ENCODE data around the gene DMXL2. TPM values are rescaled to one million over a fixed set of nuclear protein-coding genes. Genes with fewer than 3 reads are reported as not detected.

The DMXL2 gene
- total RNA-seq, 1 donor from 2014 or later: 148 TPM

DNA sequence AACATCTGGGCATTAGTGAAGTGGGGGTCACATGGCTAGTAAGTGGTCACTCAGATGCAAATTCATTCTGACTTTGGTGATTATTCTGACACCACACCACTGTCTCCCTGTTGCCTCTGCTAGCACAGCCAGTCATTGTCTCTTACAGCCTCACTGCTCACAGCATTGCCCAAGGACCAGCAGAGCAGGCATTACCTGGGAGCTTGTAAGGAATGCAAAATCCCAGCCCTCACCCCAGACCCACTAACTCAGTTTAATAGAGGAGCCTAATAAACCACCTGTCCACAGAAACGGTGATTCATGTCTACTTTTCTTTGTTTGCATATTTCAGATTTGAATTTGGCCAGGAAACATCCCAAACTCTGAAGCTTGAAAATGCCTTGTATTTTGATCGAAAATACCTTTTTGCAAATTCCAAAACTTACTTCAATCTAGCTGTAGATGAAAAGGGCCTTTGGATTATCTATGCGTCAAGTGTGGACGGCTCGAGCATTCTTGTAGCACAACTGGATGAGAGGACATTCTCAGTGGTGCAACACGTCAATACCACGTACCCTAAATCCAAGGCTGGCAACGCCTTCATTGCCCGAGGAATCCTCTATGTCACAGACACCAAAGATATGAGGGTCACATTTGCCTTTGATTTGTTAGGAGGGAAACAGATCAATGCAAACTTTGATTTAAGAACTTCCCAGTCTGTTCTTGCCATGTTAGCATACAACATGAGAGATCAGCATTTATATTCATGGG is 218.4 kb downstream of the DMXL2 start:
- no peak for DNase-seq

GRCh38 chr15:51403072-51403878 is 219.3 kb downstream of the DMXL2 start:
- DNase-seq: no peak

DNA sequence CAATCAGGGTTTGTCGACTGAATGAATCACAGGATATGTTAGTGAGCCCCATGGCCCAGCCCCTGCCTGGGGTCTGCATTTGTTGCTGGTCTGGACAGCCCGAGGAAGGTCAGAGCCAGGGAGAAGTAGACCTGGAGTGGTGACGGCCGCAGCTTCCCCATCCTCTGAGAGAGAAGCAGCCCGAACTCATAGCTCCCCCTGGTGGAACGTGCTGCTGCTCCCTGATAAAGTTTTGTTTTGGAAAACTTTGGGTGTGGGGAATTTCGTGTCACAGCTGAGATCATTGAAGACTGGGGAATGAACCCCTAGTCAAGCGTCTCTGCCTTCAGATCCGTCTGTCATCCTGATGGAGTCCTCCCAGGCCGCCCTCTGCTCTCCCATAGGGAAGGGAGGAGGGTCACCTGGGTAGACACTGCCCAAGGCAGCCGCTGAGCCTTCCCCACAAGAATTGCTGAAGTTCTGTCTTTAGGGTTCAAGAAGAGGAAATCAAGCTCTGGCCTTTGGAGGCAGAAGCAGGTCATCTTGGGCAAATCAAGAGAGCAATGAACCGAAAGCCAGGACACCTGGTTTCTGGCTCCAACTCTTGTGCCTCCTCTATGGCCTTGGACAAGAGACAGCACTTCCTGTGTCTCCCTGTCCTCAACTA is 220.6 kb downstream of the DMXL2 start:
- no peak for DNase-seq

DNA sequence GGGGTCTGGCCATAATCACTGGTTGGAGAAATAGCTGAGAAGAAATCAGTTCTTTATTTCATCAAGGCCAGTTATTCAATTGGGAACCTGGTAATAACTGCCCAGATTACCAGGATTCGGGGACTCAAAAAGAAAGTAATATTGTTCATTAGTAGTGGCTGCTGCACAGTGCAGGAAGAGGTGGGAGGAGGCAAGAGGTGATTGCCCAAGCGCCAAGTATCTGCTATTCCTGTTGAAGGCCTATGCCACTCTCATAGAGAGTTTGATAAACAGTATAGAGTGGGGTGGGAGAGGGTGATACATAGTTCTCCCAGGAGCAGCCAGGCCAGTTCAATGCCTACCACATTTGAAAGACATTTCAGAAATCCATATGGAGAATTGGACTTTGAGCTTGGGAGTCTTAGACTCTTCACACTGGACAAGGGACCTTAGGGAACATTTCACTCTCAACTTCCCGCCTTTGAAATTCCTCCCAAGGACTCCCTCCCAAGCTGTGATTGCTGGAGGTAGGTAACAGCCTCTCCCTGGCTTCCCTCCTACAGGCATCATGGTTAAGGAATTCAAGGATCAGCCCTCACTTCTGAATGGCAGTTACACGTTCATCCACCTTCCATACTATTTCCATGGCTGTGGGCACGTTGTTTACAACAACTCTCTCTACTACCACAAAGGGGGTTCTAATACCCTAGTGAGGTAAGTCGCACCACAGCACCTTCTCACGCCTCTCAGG is 221.4 kb downstream of the DMXL2 start:
- DNase-seq: no peak

GRCh38 chr15:51398626-51399025 is 223.9 kb downstream of the DMXL2 start:
- no peak for DNase-seq

Other genes starting within 250 kb of the DMXL2 start
- gene SCG3, start 58.7 kb upstream of the DMXL2 start, total RNA-seq: 30.6 TPM
- 21.8 TPM for gene LYSMD2, start 114.9 kb upstream of the DMXL2 start, total RNA-seq
- gene TMOD2, start 128.8 kb upstream of the DMXL2 start, total RNA-seq: 241 TPM
- gene TMOD3, start 206.9 kb upstream of the DMXL2 start, total RNA-seq: 81.7 TPM

All from occipital lobe (tissue), 2 donors.